Measurements from ENCODE around the gene POU6F1.

Gene POU6F1

GRCh38 chr12:51216642-51217041, 1.2 kb downstream of the POU6F1 start:
- Histone ChIP-seq H3K4me3 (ENCODE audit: low read length, poor library complexity, severe bottlenecking) (peak overlapping the region; percentile 83), H3K36me3 (ENCODE audit: insufficient read depth, low read length) (no peaks in the 10 kb centered on the region), H3K4me1 (ENCODE audit: insufficient read depth, low read length, poor library complexity, severe bottlenecking) (peaks cover 14% of the 10 kb centered on the region), H3K9ac (ENCODE audit: low read depth, low read length, poor library complexity, severe bottlenecking) (no peak overlapping the region), H3K27me3 (ENCODE audit: insufficient read depth, low read length, poor library complexity, severe bottlenecking) (no peaks in the 10 kb centered on the region), H2AFZ (ENCODE audit: low read length) (0 out of 2 replicates have a peak overlapping the region, but pooled peaks have one; percentile 6), H3K9me3 (ENCODE audit: insufficient read depth, low read depth, low read length) (no peaks in the 10 kb centered on the region), H3F3A (ENCODE audit: low read depth) (no peaks in the 10 kb centered on the region), H3K79me2 (ENCODE audit: insufficient read depth, low read length) (no peaks in the 10 kb centered on the region), H4K20me1 (ENCODE audit: insufficient read depth, low read length, poor library complexity, severe bottlenecking) (no peaks in the 10 kb centered on the region), H3K9me2 (replicated peaks; ENCODE audit: low read depth, low read length) (no peaks in the 10 kb centered on the region), H3K4me2 (ENCODE audit: low read depth, low read length, poor library complexity, severe bottlenecking) (peak overlapping the region; percentile 89)
- no peak for TF ChIP-seq CTCF (conservative IDR thresholded peaks at IDR 0.05; ENCODE audit: low read length)
- no peak for TF ChIP-seq EZH2phosphoT487 (IDR thresholded peaks at IDR 0.05; ENCODE audit: borderline replicate concordance)

- no peak overlapping the region for H3K9ac ChIP-seq (ENCODE audit: low read depth, low read length, poor library complexity, severe bottlenecking)
- H3K36me3 ChIP-seq (ENCODE audit: insufficient read depth, low read length): no peaks in the 10 kb centered on the region
- H3K79me2 ChIP-seq (ENCODE audit: insufficient read depth, low read length): no peaks in the 10 kb centered on the region
- no peaks in the 10 kb centered on the region for H3K9me3 ChIP-seq (ENCODE audit: insufficient read depth, low read depth, low read length)
- no peak overlapping the region for H2AFZ ChIP-seq (ENCODE audit: low read length)
- H3K4me2 ChIP-seq (ENCODE audit: low read depth, low read length, poor library complexity, severe bottlenecking): no peak overlapping the region
- H3K4me1 ChIP-seq (ENCODE audit: insufficient read depth, low read length, poor library complexity, severe bottlenecking): peaks cover 19% of the 10 kb centered on the region
- TF ChIP-seq EZH2phosphoT487 (IDR thresholded peaks at IDR 0.05; ENCODE audit: borderline replicate concordance) (no peak), CTCF (conservative IDR thresholded peaks at IDR 0.05; ENCODE audit: low read length) (no peak)
- H3K27me3 ChIP-seq (ENCODE audit: insufficient read depth, low read length, poor library complexity, severe bottlenecking): no peaks in the 10 kb centered on the region
- H3K4me3 ChIP-seq (ENCODE audit: low read length, poor library complexity, severe bottlenecking): no peak overlapping the region
- no peaks in the 10 kb centered on the region for H3F3A ChIP-seq (ENCODE audit: low read depth)
- no peaks in the 10 kb centered on the region for H3K9me2 ChIP-seq (replicated peaks; ENCODE audit: low read depth, low read length)
- H4K20me1 ChIP-seq (ENCODE audit: insufficient read depth, low read length, poor library complexity, severe bottlenecking): no peaks in the 10 kb centered on the region
Measured at GRCh38 chr12:51214895-51215294, 3.0 kb downstream of the POU6F1 start.

GRCh38 chr12:51210690-51211395, 7.0 kb downstream of the POU6F1 start:
- Histone ChIP-seq H3K9ac (ENCODE audit: low read depth, low read length, poor library complexity, severe bottlenecking) (no peak overlapping the region), H4K20me1 (ENCODE audit: insufficient read depth, low read length, poor library complexity, severe bottlenecking) (no peaks in the 10 kb centered on the region), H3F3A (ENCODE audit: low read depth) (no peaks in the 10 kb centered on the region), H3K4me1 (ENCODE audit: insufficient read depth, low read length, poor library complexity, severe bottlenecking) (peaks cover 6% of the 10 kb centered on the region), H3K4me2 (ENCODE audit: low read depth, low read length, poor library complexity, severe bottlenecking) (no peak overlapping the region), H3K9me3 (ENCODE audit: insufficient read depth, low read depth, low read length) (no peaks in the 10 kb centered on the region), H3K9me2 (replicated peaks; ENCODE audit: low read depth, low read length) (no peaks in the 10 kb centered on the region), H3K79me2 (ENCODE audit: insufficient read depth, low read length) (no peaks in the 10 kb centered on the region), H3K27me3 (ENCODE audit: insufficient read depth, low read length, poor library complexity, severe bottlenecking) (no peaks in the 10 kb centered on the region), H3K4me3 (ENCODE audit: low read length, poor library complexity, severe bottlenecking) (no peak overlapping the region), H3K36me3 (ENCODE audit: insufficient read depth, low read length) (no peaks in the 10 kb centered on the region), H2AFZ (ENCODE audit: low read length) (no peak overlapping the region)
- TF ChIP-seq CTCF (conservative IDR thresholded peaks at IDR 0.05; ENCODE audit: low read length) (no peak), EZH2phosphoT487 (IDR thresholded peaks at IDR 0.05; ENCODE audit: borderline replicate concordance) (no peak)

All from Loucy (cell line).